Ovary (tissue), 3 donors: ENCODE measurements around the gene PRPF8.

ENCODE experiments used
- CTCF ChIP-seq, 3 donors: fragments of 450-650 bp in 2 of 3; fragments of 200-600 bp in 1 of 3; IDR thresholded peaks; one replicate each; pipeline versions ENCODE4 v1.5.1 to v1.8.0; 2016 to 2022; ENCODE audit warnings: antibody characterized with exemption in 3 of 3, mild to moderate bottlenecking in 1 of 3
- POLR2A ChIP-seq: fragments of 450-650 bp; IDR thresholded peaks from one replicate; pipeline ENCODE4 v1.6.1; 2017; ENCODE audit warnings: antibody characterized with exemption, mild to moderate bottlenecking, moderate library complexity
- donor health status: DM: no; HTN: no; CAD: no.

- TF ChIP-seq CTCF (IDR thresholded peaks at IDR 0.05) = no peak
- no peak for TF ChIP-seq POLR2A
Observed at GRCh38 chr17:1732833-1733321, 48.2 kb upstream of the PRPF8 start.
